Kidney tubule cell (primary cell): ENCODE measurements around the gene TAB3.

Experiments used
- DNase-seq: peaks from one replicate; pipeline ENCODE4 v3.0.0-alpha.2; 2018; ENCODE audit warnings: low spot score

TAB3 gene

DNA sequence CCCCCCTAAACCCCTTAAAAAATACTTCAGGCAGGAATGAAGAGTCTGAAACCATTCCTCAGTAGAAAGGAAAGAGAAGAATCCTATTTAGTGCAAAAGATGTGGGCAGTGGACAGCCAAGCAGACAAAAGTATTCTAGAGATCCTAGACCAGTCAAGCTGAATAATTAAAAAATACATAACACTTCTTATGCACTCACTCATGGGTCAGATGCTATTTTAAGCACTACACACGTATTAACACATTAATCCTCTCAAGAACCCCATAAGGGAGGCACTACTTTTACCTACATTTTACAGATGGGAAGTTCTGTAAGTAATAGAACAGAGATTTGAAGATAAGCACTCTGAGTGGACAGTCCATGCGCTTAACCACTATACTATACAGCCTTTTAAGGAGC lies 5.9 kb downstream of the TAB3 start:
- DNase-seq: no peak

DNA sequence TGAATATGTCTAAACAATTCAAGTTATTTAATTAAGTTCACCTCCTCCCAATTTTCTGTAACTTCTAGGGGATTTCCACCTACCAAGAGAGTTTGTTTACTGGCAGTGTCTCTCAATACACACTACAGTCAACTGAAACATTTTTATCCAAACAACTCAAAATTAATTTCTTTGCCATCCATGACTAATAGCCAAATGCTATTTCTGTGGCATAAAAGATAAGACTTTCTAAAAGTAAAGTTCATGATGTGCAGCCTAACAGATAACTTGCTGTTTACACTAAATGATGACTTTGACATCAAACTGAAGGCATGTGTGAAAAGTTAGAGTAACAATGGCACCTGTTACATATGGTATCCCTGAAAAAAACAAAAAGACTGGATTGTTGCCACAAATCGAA lies 7.3 kb downstream of the TAB3 start:
- no peak for DNase-seq

DNA sequence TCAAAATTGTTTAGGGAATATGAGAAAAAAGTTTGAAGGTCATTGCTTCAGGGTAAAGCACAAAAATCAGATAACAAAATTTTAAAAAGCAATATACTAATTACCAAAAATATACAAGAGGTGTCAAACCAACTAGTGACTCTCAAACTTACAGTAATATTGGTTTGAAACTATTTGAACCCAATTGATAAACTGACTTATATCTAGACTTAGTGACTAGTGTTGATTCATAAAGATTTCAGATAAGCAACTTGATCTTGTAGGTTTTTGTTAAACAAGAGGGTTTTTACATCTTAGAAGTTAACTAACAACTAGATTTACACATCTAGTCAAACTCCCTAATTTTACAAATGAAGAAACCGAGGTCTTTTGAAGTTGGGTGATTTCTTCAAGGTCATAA lies 7.7 kb downstream of the TAB3 start:
- no peak for DNase-seq

DNA sequence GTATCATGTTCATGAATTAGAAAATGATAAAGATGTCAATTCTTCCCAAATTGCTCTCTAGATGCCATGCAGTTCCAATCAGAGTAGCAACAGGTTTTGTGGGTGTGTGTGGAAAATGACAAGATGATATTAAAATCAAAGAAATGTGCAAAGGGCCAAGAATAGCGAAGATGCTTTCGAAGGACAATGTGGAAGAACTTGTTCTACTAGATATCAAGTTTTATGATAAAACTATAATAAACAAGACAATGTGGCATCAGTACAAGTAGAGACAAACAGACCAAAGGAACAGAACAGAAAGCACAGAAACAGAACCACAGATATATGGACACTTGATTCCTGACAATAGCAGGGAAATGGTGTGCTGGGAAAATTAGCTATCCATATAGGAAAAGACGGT lies 9.0 kb downstream of the TAB3 start:
- DNase-seq: no peak

DNA sequence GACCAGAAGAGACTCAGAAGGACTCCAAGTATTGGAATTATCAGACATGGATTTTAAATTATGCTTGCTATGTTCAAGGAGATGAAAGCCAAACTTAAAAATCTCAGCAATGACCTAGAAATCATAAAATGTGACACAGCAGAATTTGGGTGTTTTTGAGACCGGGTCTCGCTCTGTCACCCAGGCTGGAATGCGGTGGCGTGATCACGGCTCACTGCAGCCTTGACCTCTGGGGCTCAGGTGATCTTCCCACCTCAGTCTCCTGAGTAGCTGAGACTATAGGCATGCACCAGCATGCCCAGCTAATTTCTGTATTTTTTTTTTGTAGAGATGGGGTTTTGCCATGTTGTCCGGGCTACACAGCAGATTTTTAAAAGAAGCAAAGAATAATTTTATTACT lies 12.7 kb downstream of the TAB3 start:
- peak; percentile 57 for DNase-seq

DNA sequence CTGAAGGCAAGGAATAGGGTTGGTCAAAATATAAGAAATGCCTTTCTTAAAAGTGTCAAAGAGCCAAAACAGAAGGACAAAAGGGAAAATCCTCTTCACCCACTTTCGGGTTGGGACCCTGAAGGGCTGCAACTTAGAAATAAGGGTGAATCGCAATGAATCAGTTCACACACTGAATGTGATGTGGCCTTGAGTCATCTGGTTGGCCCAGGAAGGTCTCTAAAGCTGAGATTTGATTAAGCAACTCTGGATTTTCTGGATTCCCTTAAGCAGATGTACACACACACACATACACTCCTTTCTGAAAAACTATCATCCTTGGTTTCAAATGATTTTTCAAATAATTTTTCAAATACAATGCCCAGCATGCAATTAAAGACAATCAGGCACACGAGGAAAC lies 13.1 kb downstream of the TAB3 start:
- peak; percentile 80 for DNase-seq

DNA sequence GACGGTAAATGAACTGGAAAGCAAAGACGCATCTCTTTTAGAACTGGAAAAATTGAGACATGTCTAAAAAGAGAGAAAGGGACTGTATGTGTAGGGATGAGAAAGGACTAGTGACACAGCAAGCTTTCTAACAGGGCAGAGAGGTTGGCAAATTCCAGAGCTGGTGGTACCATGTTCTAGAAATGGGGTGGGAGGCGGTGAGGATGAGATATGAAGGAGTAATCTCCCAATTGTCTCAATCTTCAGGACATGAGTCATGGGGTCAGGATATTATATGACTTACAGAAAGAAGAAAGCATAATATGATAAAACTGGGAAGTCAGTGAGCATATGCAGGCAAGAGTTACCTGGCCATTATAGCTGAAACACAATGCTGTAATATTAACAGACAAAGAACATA lies 14.2 kb downstream of the TAB3 start:
- DNase-seq: no peak

DNA sequence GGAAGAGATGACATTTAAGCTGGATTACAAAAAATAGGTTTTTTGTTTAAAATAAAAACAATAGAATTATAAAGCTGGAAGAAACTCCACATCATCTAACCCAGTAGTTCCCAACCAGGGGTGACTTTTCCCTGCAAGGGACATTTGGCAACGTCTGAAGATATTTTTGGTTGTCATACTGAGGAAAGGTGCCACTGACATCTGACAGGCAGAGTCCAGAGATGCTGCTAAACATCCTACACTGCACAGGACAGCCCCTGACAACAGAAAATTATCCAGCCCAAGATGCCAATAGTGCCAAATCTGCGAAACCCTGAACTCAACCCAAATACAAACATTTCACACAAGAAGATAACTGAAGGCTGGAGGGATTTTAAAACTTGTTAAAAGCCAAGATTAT lies 18.5 kb downstream of the TAB3 start:
- no peak for DNase-seq

DNA sequence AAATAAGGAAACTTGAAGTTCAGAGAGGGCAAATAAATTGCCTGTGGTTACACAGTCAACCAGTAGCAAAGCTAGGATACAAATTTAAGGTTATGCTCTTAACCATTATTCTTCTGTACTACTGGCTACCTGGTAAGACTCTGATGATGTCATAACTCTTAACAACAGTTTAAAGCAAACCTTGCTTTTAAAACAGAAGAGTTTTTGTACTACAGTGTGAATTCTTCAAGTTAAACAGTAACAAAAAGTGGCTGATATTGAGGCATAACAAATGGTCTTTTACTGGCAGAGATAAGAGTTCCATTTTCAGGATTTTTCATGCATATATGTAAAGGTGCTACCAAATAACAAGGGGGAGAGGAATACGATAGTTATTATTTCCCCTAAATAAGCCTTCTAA lies 23.4 kb downstream of the TAB3 start:
- DNase-seq: peak; percentile 33

DNA sequence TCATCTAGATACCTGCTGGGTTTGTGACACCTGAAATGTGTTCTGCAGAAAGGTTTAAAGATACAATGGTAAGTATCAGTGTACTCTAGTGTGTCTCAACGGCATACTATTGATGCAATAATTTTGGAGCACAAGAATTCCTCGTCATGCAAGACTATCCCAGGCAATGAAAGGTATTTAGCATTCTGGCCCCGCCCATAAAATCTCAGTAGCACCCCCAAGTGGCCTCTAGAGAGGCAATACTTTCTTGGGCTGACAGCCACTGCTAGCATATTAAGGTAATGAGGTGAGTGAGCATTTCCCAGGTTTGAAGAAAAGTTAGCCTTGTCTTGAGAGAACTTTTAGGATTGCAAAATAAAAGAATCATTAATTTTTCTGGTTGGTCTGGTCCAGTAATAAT lies 24.0 kb downstream of the TAB3 start:
- DNase-seq: peak; percentile 58

DNA sequence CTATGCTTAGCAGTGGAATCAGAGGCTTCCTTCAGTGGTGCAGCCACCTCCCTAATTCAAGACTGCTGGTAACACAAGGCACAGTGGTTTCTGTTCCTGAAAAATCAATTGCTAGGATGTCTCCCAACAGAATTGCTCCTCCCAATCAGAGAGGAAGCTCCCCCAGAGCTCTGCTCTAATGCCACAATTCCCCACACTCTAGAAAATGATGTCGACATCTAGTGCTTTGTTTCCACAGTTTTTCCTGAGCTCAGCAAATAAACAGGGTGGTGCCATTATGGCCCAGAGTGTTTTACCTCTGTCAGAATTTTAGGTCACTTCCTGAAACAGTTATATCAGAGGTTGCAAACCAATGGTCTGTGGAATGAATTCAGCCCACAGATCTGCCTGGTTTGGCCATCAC lies 24.7 kb downstream of the TAB3 start:
- peak; percentile 22 for DNase-seq

DNA sequence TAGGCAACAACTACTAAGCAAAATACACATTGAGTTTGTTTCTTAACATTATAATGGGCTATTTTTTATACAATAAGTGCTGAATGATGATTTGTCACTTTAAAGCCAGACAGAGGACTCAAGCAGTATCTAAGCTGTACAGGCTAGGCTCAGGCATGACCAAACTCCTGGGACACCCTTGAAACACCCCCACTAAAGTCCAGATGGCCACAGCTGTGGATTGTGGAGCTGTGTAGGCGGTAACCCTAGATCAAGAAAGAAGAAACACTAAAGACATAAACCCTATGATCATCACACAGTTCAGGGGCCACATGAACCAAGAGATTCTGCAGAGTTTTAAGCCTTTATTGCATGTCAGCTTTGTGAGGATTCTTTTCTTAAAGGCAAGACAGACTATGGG lies 25.1 kb downstream of the TAB3 start:
- DNase-seq: no peak

DNA sequence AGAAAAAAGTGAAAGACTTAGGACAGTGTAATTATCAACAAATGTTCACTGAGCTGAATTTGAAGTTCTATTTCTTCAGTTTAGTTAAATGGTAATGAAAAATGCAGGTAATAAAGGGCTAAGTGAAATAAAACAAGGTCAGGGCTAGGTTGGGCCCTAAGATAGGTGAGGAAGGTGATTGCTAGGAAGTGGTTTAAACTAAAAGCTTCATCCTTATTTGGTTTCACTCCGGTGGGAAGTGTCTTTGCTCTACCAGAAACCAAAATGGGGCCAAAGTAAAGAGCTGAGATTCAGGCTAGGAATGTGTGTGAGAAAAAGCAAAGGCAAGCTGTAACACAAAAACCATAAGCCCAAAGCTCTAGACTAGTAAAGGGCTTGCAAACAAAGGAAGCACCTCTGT lies 31.0 kb downstream of the TAB3 start:
- DNase-seq: no peak

DNA sequence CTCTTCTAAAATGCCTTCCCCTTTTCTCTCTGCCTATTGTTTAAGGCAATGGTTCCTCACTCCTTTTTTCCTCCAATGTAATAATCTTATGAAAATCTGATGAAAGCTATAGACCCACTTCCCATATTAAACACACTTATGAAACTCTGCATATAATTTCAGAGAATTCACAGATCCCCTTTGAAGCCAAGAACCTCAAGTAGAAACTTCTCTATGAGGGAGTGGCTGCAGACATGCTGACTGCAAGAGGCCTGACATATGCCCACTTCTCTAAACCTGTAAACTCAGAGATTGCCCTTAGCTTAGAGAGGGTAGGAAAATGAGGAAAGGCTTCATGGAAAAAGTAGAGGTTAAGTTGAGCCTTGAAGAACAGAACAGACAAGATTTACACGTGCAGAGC lies 37.6 kb downstream of the TAB3 start:
- DNase-seq: no peak

DNA sequence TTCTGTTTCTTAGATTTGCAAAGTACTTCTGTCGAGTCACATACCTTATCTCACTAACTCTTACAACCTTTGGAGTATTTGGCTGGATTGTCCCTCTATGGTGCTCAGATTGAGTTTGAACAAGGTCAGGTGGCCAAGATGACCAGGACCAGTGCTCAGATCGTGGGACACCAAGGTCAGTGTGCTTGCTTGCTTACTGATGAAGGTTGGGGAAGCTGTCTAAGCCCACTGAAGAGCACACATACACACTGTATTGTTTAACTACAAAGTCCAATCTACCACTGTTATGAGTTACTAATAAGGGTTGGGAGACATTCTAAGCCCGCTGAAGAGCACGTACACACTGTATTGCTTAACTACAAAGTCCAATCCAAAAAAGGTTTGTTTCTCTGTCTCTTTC lies 53.7 kb downstream of the TAB3 start:
- no peak for DNase-seq

DNA sequence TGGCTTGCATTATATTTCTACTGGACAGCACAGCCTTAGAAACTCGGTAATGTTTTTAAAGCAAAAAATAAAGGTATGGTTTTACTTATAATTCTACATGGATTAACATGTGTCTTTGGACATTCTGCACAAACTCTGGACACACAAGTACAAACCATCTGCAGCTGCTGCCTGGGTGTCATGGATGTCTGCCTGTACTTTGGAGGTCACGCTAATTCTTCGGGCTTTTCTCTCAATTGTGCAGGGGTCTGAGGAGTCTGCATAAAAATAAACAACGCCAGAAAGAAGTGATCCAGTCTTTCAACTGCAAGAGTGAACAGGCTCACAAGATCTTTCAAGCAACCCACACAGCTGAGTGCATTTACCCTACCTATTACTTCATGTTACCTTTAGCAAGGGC lies 55.2 kb downstream of the TAB3 start:
- DNase-seq: no peak

DNA sequence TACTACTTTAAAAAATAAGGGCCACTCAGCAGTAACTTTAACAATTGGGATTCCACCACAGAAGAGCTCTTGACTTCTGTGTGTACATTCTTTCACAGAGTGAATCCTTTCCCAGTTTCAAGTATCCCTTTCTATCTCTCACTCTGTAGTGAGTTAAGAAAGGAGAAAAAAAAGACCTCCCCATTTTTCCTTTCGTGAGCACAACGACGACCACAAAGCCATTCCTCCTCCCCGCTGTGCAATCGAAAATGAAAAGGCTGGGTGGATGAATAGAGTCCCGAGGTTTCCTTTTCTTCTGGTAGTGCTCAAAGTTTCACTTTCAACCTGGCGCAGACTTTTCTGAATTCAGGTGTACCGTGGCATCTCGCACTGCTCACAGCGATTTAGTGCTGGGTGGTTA lies 58.0 kb downstream of the TAB3 start:
- DNase-seq: no peak

DNA sequence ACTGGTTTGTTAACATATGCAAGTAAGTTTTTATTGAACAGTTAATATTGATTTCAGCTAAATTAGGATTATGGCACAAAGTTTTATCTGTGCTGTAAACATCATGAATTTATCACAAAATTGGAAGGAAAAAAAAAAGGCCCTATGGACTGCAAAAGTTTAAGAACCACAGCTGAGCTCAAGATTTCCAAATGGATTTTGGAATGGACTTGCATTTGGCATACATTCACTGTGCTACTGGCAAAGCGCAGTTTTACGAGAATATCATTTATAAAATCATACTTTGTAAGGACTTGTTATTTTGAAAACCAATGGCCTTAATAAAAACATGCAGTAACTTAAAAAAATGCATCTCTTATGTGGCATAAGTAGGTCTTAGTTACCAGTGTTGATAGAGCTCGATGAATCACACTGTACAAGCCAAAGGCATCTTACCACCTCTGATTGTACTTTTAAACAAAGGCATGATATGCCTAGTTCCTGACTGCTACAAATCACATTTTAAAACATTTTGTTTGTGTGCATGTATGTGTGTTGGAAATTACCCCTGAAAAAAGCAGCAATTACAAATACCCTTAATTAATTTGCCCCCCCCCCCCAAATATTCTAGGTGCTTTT lies 58.6 kb downstream of the TAB3 start:
- DNase-seq: no peak

DNA sequence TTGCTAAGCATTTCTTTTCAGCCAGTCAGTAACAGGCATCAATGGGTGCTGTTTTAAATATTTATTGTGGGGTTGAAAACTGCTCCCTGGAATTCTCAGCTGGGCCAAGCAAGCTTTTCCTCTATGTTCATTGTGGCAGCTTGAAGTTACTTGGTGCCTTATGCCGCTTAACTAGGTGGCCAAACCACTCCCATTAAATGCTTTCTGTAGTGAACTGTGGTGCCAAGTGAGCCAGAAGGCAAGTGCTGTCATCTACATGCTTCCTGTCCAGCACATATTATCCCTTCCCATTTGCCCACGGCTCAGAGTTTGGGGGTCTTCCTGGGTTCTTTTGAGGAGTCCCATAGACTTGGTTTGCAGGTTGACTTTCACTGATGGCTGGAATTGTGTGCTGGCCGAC lies 64.8 kb downstream of the TAB3 start:
- DNase-seq: no peak

DNA sequence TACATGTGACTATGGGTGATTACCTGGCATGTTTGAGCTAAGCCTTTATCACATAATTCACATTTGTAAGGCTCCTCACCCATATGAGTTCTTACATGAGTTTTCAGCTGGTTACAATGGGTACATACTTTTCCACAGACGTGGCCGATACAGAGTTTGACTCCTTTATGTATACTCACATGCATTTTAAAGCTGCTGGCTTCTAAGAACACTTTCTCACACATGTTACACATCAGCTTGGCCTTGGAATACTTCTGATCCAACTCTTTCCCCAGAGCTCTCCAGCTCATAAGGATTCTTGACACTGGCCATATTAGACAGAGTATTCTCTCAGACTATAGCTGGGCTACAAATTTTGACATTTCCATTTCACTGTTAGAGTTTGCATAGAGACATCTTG lies 66.3 kb downstream of the TAB3 start:
- no peak for DNase-seq

DNA sequence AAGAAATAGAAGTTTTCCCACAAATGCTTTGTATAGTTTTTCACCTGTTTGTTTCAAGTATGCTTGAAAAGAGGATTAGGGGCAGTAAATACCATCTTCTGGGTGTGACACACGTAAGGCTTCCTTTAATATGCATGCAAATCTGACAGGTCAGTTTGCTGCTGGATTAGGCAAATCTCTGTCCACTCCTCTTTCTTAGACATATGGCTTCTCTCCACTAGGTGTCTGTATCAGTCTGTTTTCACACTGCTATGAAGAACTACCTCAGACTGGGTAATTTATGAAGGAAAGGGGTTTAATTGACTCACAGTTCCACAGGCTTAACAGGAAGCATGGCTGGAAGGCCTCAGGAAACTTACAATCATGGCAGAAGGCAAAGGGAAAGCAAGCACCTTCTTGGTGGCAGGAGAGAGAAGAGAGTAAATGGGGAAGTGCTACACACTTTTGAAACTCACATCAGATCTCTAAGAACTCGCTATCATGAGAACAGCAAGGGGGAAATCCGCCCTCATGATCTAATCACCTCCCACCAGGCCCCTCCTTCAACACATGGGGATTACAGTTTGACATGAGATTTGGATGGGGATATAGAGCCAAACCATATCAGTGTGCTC lies 66.9 kb downstream of the TAB3 start:
- DNase-seq: peak; percentile 13

DNA sequence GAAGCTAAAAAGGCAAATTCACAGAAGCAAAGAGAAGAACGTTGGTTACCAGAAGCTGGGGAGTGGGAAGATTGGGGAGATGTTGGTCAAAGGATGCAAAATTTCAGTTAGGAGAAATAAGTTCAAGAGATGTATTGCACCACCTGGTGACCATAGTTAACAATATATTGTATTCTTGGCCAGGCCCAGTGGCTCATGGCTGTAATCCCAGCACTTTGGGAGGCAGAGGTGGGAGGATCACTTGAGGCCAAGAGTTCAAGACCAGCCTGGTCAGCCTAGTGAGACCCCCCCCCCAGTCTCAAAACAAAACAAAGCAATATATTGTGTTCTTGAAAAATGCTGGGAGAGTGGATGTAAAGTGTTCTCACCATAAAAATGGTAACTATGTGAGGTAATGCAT lies 67.9 kb downstream of the TAB3 start:
- DNase-seq: no peak

DNA sequence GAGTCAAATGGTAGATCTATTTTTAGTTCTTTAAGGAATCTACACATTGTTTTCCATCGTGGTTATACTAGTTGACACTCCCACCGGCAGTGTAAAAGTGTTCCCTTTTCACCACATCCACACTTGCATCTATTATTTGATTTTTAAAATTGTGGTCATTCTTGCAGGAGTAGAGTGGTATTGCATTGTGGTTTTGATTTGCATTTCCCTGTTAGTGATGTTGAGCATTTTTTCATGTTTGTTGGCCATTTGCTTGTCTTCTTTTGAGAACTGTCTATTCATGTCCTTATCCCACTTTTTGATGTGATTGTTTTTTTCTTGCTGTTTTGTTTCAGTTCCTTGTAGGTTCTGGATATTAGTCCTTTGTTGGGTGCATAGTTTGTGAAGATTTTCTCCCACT lies 70.0 kb downstream of the TAB3 start:
- DNase-seq: no peak

DNA sequence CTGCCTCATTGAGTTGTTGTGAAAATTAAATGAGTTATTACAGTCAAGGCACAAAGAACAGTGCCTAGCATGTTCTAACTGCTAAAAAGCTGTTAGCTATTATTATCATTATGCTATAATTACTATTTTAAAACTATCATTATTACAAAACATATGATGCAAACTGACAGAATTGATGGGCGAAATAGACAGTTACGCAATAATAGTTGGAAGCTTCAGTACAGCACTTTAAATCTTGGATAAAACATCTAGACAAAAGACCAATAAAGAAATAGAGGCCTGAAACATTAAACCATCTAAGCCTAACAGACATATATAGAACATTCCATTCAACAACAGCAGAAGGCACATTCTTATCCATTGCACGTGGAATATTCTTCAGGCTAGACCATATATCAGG lies 73.0 kb downstream of the TAB3 start:
- no peak for DNase-seq

DNA sequence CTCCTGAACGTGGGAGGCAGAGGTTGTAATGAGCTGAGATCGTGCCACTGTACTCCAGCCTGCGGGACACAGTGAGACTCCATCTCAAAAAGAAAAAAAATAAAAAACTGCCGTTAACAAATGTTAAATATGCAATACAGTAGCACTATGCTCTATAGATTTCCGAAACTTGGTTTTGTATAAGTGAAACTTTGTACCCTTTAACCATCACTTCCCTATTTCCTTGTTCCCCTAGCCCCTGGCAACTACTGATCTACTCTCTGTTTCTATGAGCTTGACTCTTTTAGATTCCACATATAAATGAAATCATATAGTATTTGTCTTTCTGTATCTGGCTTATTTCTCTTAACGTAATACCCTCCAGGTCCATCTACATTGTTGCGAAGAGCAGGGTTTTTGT lies 74.1 kb downstream of the TAB3 start:
- DNase-seq: no peak
